Putamen (tissue), 1 donor: Measurements from ENCODE around the gene SLFNL1.
A peak's percentile ranks its signal among the peaks of the same experiment; 100 is the strongest.

ENCODE experiments used
- DNase-seq: peaks from one replicate; pipeline ENCODE4 v3.0.0-alpha.2; 2016; ENCODE audit warnings: low spot score

SLFNL1 gene

GRCh38 chr1:41021526-41022308 lies at the start of gene SLFNL1:
Gene SLFNL1 (minus strand): TSS chr1:41021725. CDS start chr1:41020660, 1,065 bp downstream.
- no peak for DNase-seq

- DNase-seq: no peak
These were observed 35.4 kb upstream of the SLFNL1 start for GRCh38 chr1:41056907-41057306.

GRCh38 chr1:41053316-41053715 lies 31.8 kb upstream of the SLFNL1 start:
- DNase-seq: peak; percentile 3

- no peak for DNase-seq
These were observed 29.5 kb upstream of the SLFNL1 start for GRCh38 chr1:41051022-41051421.

GRCh38 chr1:41048540-41048939 lies 27.0 kb upstream of the SLFNL1 start:
- DNase-seq: no peak

- no peak for DNase-seq
These were observed 24.8 kb upstream of the SLFNL1 start for GRCh38 chr1:41046347-41046775.

- no peak for DNase-seq
These were observed 24.2 kb upstream of the SLFNL1 start for GRCh38 chr1:41045740-41046139.

- DNase-seq: no peak
These were observed 22.7 kb upstream of the SLFNL1 start for GRCh38 chr1:41044187-41044586.

- no peak for DNase-seq
These were observed 20.2 kb upstream of the SLFNL1 start for GRCh38 chr1:41041614-41042270.

- DNase-seq: no peak
These were observed 16.6 kb upstream of the SLFNL1 start for GRCh38 chr1:41038110-41038509.

GRCh38 chr1:41037116-41037903 lies 15.8 kb upstream of the SLFNL1 start:
- no peak for DNase-seq

- no peak for DNase-seq
These were observed 11.7 kb upstream of the SLFNL1 start for GRCh38 chr1:41033272-41033671.

GRCh38 chr1:41032147-41032546 lies 10.6 kb upstream of the SLFNL1 start:
- DNase-seq: no peak

- DNase-seq: no peak
These were observed 9.5 kb upstream of the SLFNL1 start for GRCh38 chr1:41030872-41031616.

GRCh38 chr1:41028034-41028642 lies 6.6 kb upstream of the SLFNL1 start:
- no peak for DNase-seq

GRCh38 chr1:41025979-41026819 lies 4.7 kb upstream of the SLFNL1 start:
- no peak for DNase-seq

GRCh38 chr1:41024953-41025352 lies 3.4 kb upstream of the SLFNL1 start:
- no peak for DNase-seq

GRCh38 chr1:41023279-41023990 lies 1.9 kb upstream of the SLFNL1 start:
- no peak for DNase-seq

GRCh38 chr1:41022424-41022823 lies 899 bp upstream of the SLFNL1 start:
- no peak for DNase-seq

- no peak for DNase-seq
These were observed 871 bp downstream of the SLFNL1 start for GRCh38 chr1:41020654-41021053.
